Suprapubic skin (tissue), 4 donors: ENCODE data around the gene GNS.

Experiments
- CTCF ChIP-seq, 2 donors: fragments of 200-600 bp in 1 of 2; fragments of 450-650 bp in 1 of 2; sonication (generic) in 1 of 2; IDR thresholded peaks; one replicate each; pipeline ENCODE4 v1.5.1; 2016 to 2019; ENCODE audit warnings: antibody characterized with exemption in 2 of 2, mild to moderate bottlenecking in 1 of 2, moderate library complexity in 1 of 2
- EP300 ChIP-seq: sonication (generic); formaldehyde crosslinking; IDR thresholded peaks from one replicate; pipeline ENCODE4 v1.6.1; 2017; ENCODE audit warnings: antibody characterized with exemption
- POLR2A ChIP-seq, 2 donors: fragments of 450-650 bp; IDR thresholded peaks; one replicate each; pipeline ENCODE4 v1.6.1; 2017; ENCODE audit warnings: antibody characterized with exemption in 2 of 2, mild to moderate bottlenecking in 2 of 2, moderate library complexity in 2 of 2
- POLR2AphosphoS5 ChIP-seq, 3 donors: sonication (generic); formaldehyde crosslinking; IDR thresholded peaks; one replicate each; pipeline ENCODE4 v1.6.1; 2017; ENCODE audit warnings: antibody characterized with exemption in 3 of 3

GRCh38 chr12:64685050-64685449 is 74.2 kb downstream of the GNS start:
- TF ChIP-seq POLR2A (IDR thresholded peaks at IDR 0.05) (no peak), CTCF (IDR thresholded peaks at IDR 0.05) (no peak), POLR2AphosphoS5 (IDR thresholded peaks at IDR 0.05) (no peak), EP300 (no peak)
